HUES6 (cell line): Measurements from ENCODE around the gene RALBP1.
A peak's percentile ranks its signal among the peaks of the same experiment; 100 is the strongest.
"Not testable (repeated sequence)": the region's sequence is repeated elsewhere in the genome, so short reads cannot be mapped to it uniquely, and the experiment has no call there.

Experiments used
- H3K27ac ChIP-seq: 2 replicates; pipeline ENCODE4 v1.7.0; 2013; ENCODE audit warnings: low read depth, mild to moderate bottlenecking, low read length, inconsistent platforms
- H3K27me3 ChIP-seq: 2 replicates; pipeline ENCODE4 v1.6.1; 2013; ENCODE audit warnings: low read length; ENCODE audit not compliant: control insufficient read depth, insufficient read depth
- H3K36me3 ChIP-seq: 2 replicates; pipeline ENCODE4 v1.6.1; 2013; ENCODE audit warnings: low read length; ENCODE audit not compliant: control insufficient read depth, insufficient read depth
- H3K4me1 ChIP-seq: 2 replicates; pipeline ENCODE4 v1.6.1; 2013; ENCODE audit warnings: low read length; ENCODE audit not compliant: control insufficient read depth, insufficient read depth
- H3K4me3 ChIP-seq: 2 replicates; pipeline ENCODE4 v1.5.1; 2013; ENCODE audit warnings: low read depth, low read length
- H3K9ac ChIP-seq: one replicate; pipeline ENCODE4 v1.6.1; 2013; ENCODE audit warnings: mild to moderate bottlenecking, low read length
- H3K9me3 ChIP-seq: 2 replicates; pipeline ENCODE4 v1.6.1; 2013; ENCODE audit warnings: low read depth, low read length; ENCODE audit not compliant: control insufficient read depth, insufficient read depth

The RALBP1 gene

DNA sequence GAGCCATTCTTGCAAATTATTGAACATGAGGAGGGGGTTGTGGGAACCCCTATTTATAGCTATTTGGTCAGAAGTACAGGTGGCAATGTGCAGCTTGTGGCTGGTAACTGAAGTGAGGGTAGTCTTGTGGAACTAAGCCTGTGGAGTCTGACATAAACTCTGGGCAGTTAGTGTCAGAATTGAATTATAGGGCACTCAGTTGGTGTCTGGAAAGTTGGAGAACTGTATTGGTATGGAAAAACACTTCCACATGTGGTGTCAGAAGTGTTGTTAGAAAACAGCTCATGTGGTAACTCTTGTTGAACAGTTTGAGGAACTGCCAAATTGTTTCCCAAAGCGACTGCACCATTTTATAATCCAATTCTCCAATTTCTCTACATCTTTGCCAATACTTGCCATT, 7.5 kb downstream of the RALBP1 start:
- Histone ChIP-seq H3K9me3 (no peaks in the 10 kb centered on the region; the same call in 1 of the 2 replicates), H3K36me3 (no peaks in the 10 kb centered on the region), H3K27ac (no peak overlapping the region), H3K27me3 (no peaks in the 10 kb centered on the region), H3K4me3 (no peak overlapping the region), H3K9ac (no peak overlapping the region), H3K4me1 (no peaks in the 10 kb centered on the region)

DNA sequence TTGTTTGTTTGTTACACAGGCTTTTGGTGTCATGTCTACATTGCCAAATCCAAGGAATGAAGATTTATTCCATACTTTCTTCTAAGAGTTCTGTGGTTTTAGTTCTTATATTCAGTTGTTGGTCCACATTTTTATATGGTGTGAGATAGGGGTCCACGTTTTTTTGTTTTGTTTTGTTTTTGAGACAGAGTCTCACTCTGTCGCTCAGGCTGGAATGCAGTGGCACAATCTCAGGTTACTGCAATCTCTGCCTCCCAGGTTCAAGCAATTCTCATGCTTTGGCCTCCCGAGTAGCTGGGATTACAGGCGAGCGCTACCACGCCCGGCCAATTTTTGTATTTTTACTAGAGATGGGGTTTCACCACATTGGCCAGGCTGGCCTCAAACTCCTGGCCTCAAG, 8.2 kb downstream of the RALBP1 start:
- no peaks in the 10 kb centered on the region for H3K4me1 ChIP-seq
- H3K27me3 ChIP-seq, result no peaks in the 10 kb centered on the region
- no peak overlapping the region for H3K9ac ChIP-seq
- H3K27ac ChIP-seq, result no peak overlapping the region
- no peaks in the 10 kb centered on the region; the same call in 1 of the 2 replicates for H3K9me3 ChIP-seq
- no peak overlapping the region for H3K4me3 ChIP-seq
- no peaks in the 10 kb centered on the region for H3K36me3 ChIP-seq

DNA sequence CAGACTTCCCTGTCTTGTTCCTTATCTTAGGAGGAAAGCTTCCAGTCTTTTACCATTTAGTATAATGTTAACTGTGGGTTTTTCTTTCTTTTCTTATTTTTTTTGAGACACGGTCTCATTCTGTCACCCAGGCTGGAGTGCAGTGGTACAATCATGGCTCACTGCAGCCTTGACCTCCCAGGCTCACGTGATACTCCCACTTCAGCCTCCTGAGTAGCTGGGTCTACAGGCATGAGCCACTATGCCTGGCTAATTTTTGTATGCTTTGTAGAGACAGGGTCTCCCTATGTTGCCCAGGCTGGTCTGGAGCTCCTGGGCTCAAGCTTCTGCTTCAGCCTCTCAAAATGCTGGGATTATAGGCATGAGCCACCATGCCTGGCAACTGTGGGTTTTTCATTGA, 9.5 kb downstream of the RALBP1 start:
- H3K9me3 ChIP-seq, H3K36me3 ChIP-seq, H3K27ac ChIP-seq, H3K4me3 ChIP-seq, H3K27me3 ChIP-seq, H3K4me1 ChIP-seq, H3K9ac ChIP-seq: not testable (repeated sequence)

DNA sequence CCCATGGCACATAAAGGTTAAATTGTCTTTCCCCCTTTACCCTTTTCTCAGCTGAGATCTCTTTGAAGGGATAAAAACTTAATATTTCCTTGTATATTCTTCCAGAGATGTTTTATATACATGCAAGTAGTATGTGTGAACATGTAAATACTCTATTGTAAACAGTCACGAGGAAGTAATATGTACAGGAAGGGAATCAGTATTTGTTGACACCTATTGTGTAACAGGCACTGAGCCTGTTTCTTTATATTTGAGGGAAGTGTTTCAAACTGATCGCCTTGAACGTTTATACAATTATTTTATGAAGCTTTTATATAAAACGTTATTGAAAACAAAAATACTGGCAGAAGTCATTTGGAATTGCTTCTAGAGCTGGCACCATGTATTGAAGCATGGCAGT, 13.2 kb downstream of the RALBP1 start:
- no peaks in the 10 kb centered on the region for H3K27me3 ChIP-seq
- peaks cover 2% of the 10 kb centered on the region; the same call in 1 of the 2 replicates for H3K4me1 ChIP-seq
- H3K9ac ChIP-seq, result no peak overlapping the region
- 0 out of 2 replicates have a peak, but pooled peaks cover 3% of the 10 kb centered on the region for H3K36me3 ChIP-seq
- H3K27ac ChIP-seq, result no peak overlapping the region
- H3K9me3 ChIP-seq, result peaks cover 21% of the 10 kb centered on the region
- no peak overlapping the region for H3K4me3 ChIP-seq

DNA sequence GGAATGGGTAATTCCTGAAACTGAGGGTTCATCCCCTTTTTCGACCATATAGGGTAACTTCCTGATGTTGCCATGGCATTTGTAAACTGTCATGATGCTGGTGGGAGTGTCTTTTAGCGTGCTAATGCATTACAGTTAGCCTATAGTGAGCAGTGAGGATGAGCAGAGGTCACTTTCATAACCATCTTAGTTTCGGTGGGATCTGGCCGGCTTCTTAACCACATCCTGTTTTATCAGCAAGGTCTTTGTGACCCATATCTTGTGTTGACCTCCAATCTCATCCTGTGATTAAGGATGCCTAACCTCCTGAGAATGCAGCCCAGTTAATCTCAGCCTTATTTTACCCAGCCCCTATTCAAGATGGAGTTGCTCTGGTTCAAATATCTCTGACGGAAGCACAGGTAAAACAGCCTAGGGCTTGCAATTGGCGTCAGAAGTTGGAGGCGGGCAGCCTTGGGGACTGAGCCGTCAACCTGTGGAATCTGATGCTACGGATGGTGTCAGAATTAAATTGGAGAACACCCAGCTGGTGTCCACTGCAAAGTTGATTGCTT, 19.5 kb downstream of the RALBP1 start:
- Histone ChIP-seq H3K27ac (peak overlapping the region; percentile 86), H3K4me1 (peaks cover 38% of the 10 kb centered on the region), H3K36me3 (peaks cover 8% of the 10 kb centered on the region; the same call in 1 of the 2 replicates), H3K27me3 (no peaks in the 10 kb centered on the region), H3K9ac (peak overlapping the region; percentile 38), H3K9me3 (peaks cover 23% of the 10 kb centered on the region), H3K4me3 (no peak overlapping the region)

DNA sequence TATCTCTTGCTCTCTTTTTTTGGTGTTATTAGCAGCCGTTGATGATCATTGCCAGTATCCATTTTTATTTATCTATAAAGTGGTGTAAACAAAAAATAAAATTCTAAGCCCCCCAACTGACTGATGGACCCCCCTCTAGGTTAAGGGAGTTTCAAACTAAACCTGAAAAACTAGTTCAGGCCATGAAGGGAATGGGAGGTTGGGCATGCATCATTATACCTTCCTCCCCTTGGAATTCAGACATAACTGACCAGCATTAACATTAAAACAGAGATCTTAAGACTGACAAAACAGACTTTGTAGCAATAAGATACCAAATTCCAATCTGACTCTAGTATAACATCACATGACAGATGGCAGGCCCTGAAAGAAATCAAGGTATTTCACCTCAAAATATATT, 20.2 kb downstream of the RALBP1 start:
- H3K27me3 ChIP-seq, result no peaks in the 10 kb centered on the region
- peak overlapping the region; percentile 69 for H3K9ac ChIP-seq
- peaks cover 24% of the 10 kb centered on the region for H3K9me3 ChIP-seq
- peaks cover 8% of the 10 kb centered on the region; the same call in 1 of the 2 replicates for H3K36me3 ChIP-seq
- peaks cover 38% of the 10 kb centered on the region for H3K4me1 ChIP-seq
- peak overlapping the region; percentile 1; the same call in 1 of the 2 replicates for H3K4me3 ChIP-seq
- H3K27ac ChIP-seq, result peak overlapping the region; percentile 86

DNA sequence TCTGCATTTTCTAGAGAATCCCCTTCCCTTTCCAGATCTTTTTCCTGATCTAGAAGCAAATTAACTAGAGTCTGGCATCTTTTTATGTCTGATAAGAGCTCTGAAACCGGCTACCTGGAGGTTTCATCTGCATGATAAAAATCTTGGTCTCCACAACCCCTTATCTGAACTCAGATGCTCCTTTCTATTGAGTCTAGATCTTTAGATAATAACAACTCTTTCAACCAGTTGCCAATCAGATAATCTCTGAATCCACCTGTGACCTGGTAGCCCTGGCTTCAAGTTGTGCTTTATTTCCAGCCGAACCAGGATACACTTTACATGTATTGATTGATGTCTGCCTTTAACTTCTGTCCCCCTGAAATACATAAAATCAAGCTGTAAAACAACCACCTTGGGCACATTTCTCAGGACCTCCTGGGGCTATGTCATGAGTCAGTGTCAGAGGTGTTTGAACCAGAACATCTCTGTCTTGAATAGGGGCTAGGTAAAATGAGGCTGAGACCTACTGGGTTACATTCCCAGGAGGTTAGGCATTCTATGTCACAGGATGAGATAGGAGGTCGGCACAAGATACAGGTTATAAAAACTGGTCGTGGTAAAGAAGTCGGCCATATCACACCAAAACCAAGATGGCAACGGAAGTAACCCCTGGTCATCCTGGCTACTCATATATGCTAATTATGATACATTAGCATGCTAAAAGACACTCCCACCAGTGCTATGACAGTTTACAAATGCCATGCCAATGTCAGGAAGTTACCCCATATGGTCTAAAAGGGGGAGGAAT, 20.8 kb downstream of the RALBP1 start:
- peak overlapping the region; percentile 69 for H3K9ac ChIP-seq

DNA sequence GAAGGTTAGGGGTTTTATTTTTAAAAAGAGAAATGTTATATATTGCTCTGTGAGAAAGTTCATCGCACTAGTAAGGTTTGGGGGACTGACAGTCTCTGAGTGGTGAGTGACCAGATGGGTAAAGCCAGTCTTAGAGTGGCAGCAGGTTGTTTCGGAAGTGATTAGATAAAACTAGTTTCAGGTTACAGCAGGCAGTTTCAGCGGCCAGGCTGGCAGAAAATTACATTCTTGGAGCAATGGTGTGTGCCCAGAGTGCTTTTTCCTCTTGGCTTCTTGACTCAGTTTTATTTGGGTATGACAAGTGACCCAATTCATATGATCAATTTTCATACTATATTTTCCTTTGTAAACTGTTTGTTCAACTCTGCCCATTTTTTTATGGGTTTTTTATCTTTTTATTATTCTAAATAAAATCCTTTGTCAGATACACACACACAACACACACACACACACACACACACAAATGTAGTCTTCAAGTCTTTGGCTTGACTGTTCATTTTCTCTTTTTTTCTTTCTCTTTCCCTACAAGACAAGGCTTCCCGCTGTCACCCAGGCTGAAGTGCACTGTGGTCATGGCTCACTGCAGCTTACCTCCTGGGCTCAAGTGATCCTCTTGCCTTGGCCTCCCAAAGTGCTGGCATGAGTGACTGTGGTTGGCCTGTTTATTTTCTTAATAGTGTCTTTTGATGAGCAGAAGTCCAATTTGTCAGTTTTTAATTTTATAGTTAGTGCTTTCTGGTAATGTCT, 30.9 kb downstream of the RALBP1 start:
- Histone ChIP-seq H3K4me3 (no peak overlapping the region), H3K27me3 (no peaks in the 10 kb centered on the region), H3K9me3 (peaks cover 30% of the 10 kb centered on the region), H3K27ac (no peak overlapping the region), H3K4me1 (no peaks in the 10 kb centered on the region; the same call in 1 of the 2 replicates), H3K9ac (no peak overlapping the region), H3K36me3 (peaks cover 7% of the 10 kb centered on the region; the same call in 1 of the 2 replicates)

More for the DNA sequence above, 20.8 kb downstream of the RALBP1 start:
- peaks cover 24% of the 10 kb centered on the region for H3K9me3 ChIP-seq
- peak overlapping the region; percentile 1 for H3K4me3 ChIP-seq
- peaks cover 8% of the 10 kb centered on the region; the same call in 1 of the 2 replicates for H3K36me3 ChIP-seq
- H3K27me3 ChIP-seq, result no peaks in the 10 kb centered on the region
- H3K27ac ChIP-seq, result peak overlapping the region; percentile 86
- H3K4me1 ChIP-seq, result peaks cover 38% of the 10 kb centered on the region

DNA sequence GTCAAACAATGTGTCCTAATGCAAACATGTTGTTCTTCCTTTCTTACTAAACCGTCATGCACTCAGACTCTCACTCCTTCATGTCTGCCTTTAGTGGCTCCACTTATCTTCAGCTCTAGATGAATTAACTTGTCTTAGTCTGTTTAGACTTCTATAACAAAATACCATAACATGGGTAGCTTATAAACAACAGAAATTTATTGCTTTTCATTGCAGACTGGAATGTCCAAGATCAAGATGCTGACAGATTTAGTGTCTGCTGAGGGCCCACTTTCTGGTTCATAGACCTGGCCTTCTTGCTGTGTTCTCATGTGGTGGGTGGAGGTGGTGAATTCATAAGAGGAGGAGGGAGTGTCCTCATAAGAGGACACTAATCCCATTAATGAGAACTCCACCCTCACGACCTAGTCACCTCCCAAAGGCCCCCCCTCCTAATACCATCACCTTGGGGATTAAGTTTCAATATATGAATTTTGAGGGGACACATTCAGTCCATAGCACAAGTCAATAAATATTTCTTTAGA, 32.3 kb downstream of the RALBP1 start:
- peaks cover 18% of the 10 kb centered on the region; the same call in 1 of the 2 replicates for H3K9me3 ChIP-seq
- no peaks in the 10 kb centered on the region; the same call in 1 of the 2 replicates for H3K4me1 ChIP-seq
- H3K36me3 ChIP-seq, result no peaks in the 10 kb centered on the region
- no peaks in the 10 kb centered on the region for H3K27me3 ChIP-seq
- no peak overlapping the region for H3K4me3 ChIP-seq
- H3K9ac ChIP-seq, result no peak overlapping the region
- no peak overlapping the region for H3K27ac ChIP-seq

DNA sequence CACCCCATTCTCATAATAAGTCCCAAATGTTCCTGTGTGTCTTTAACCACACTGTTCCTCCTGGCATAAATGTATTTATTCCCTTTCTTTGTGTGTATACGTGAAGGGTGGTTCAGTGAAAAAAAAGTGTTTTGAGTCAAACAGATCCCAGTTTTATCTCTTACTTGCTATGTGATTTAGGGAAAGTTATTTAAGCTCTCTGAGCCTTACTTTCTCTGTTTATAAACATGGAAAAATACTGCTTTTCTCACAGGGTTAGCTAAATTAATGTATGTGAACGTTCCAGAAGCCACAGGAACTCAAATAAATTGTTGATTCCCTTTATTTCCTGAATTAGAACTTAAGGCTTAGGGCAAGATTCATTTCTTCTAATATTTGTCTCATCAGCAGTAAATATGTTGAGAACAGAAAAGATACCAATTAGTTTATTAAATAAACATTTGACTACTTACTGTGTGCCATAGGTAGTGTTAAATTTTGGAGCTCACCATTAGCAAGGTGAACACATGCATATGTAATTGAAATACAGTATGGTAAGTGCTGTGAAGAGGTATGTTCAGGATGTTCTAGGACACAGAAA, 33.2 kb downstream of the RALBP1 start:
- Histone ChIP-seq H3K9me3 (peaks cover 11% of the 10 kb centered on the region; the same call in 1 of the 2 replicates), H3K4me3 (no peak overlapping the region), H3K36me3 (no peaks in the 10 kb centered on the region), H3K9ac (no peak overlapping the region), H3K4me1 (no peaks in the 10 kb centered on the region; the same call in 1 of the 2 replicates), H3K27ac (no peak overlapping the region), H3K27me3 (no peaks in the 10 kb centered on the region)
